Endothelial cell of umbilical vein (primary cell): Measurements from ENCODE around the gene GRM4. TPM values are rescaled to one million over a fixed set of nuclear protein-coding genes. Genes with fewer than 3 reads are reported as not detected.

Source experiments
- BruUV-seq: library from RNA; stranded (reverse); fragments of 400-500 nt; replicated peaks from 2 replicates; lab custom pipeline; 2021; lab: Mats Ljungman, UMichigan
- CTCF ChIA-PET: fragments of 300-600, 350-600 bp; sonication (Branson Sonifier 250); formaldehyde crosslinking; loops from one replicate; lab custom pipeline; 2021; ENCODE audit warnings: antibody characterized with exemption, inconsistent platforms; lab: Charles Lee
- POLR2A ChIA-PET: fragments of 300-600, 350-600 bp; sonication (Branson Sonifier 250); formaldehyde crosslinking; loops from one replicate; lab custom pipeline; 2021; ENCODE audit warnings: antibody characterized with exemption, inconsistent platforms; lab: Charles Lee
- DNase-seq: peaks from one replicate; pipeline ENCODE4 v3.0.0-alpha.2; 2011; ENCODE audit warnings: low read depth, low spot score
- FAIRE-seq: peaks from 2 replicates; lab custom pipeline; 2011; peaks lifted over from hg19 to GRCh38; lab: Jason Lieb, UNC
- H2AFZ ChIP-seq: 2 replicates; pipeline ENCODE4 v1.6.0; 2012; ENCODE audit warnings: low read depth, low read length, control low read depth, inconsistent platforms
- H3K27ac ChIP-seq: 2 replicates; pipeline ENCODE4 v1.5.1; 2011; ENCODE audit warnings: low read depth, mild to moderate bottlenecking, control low read depth, low read length, moderate library complexity; ENCODE audit not compliant: insufficient read depth
- H3K27me3 ChIP-seq, 2 experiments: 2 replicates each; pipeline versions ENCODE4 v1.6.0 to v1.6.1; 2011; ENCODE audit warnings: low read length in 2 of 2, mixed read lengths in 1 of 2; ENCODE audit not compliant: control insufficient read depth in 2 of 2, insufficient read depth in 2 of 2
- H3K36me3 ChIP-seq, 2 experiments: 2 replicates in 1 of 2; 3 replicates in 1 of 2; pipeline ENCODE4 v1.5.1; 2011; ENCODE audit warnings: low read length in 2 of 2, mild to moderate bottlenecking in 1 of 2, moderate library complexity in 1 of 2; ENCODE audit not compliant: control insufficient read depth in 2 of 2, insufficient read depth in 2 of 2; ENCODE audit errors: extremely low read depth in 1 of 2
- H3K4me1 ChIP-seq: 3 replicates; pipeline ENCODE4 v1.5.1; 2011; ENCODE audit warnings: mild to moderate bottlenecking, low read length; ENCODE audit not compliant: control insufficient read depth, insufficient read depth; ENCODE audit errors: extremely low read depth
- H3K4me2 ChIP-seq: 2 replicates; pipeline ENCODE4 v1.6.1; 2011; ENCODE audit warnings: low read length, control low read depth, mixed read lengths; ENCODE audit not compliant: insufficient read depth
- H3K4me3 ChIP-seq, 3 experiments: fragments of 200-600 bp in 1 of 3; sonication (generic), shearing (Covaris generic) in 1 of 3; replicated peaks in 1 of 3; 2 replicates each; pipeline ENCODE4 v1.5.1; 2011 to 2016; ENCODE audit warnings: control low read depth in 3 of 3, low read length in 3 of 3, mild to moderate bottlenecking in 2 of 3, inconsistent platforms in 1 of 3, low read depth in 1 of 3, moderate library complexity in 1 of 3; ENCODE audit not compliant: insufficient read depth in 1 of 3
- H3K79me2 ChIP-seq: 2 replicates; pipeline ENCODE4 v1.6.0; 2012; ENCODE audit warnings: low read length, inconsistent platforms; ENCODE audit not compliant: control insufficient read depth, insufficient read depth
- H3K9ac ChIP-seq: replicated peaks from 2 replicates; pipeline ENCODE3; 2011; ENCODE audit warnings: low read length, control low read depth; ENCODE audit not compliant: insufficient read depth; ENCODE audit errors: extremely low read depth
- H3K9me1 ChIP-seq: replicated peaks from 3 replicates; pipeline ENCODE4 v1.6.0; 2011; ENCODE audit warnings: mild to moderate bottlenecking, low read length; ENCODE audit not compliant: control insufficient read depth, insufficient read depth; ENCODE audit errors: extremely low read depth
- H3K9me3 ChIP-seq: replicated peaks from 2 replicates; pipeline ENCODE4 v1.5.1; 2012; ENCODE audit warnings: low read length, inconsistent platforms; ENCODE audit not compliant: control insufficient read depth, insufficient read depth
- H4K20me1 ChIP-seq: replicated peaks from 2 replicates; pipeline ENCODE3; 2011; ENCODE audit warnings: mild to moderate bottlenecking, low read length; ENCODE audit not compliant: control insufficient read depth, insufficient read depth; ENCODE audit errors: extremely low read depth
- EZH2 ChIP-seq: IDR thresholded peaks from 2 replicates; pipeline ENCODE4 v1.6.1; 2012; ENCODE audit warnings: borderline replicate concordance, low read depth, mild to moderate bottlenecking, moderate library complexity, low read length, inconsistent platforms; ENCODE audit not compliant: severe bottlenecking
- FOS ChIP-seq: IDR thresholded peaks from 2 replicates; pipeline ENCODE4 v1.6.1; 2011; ENCODE audit warnings: mild to moderate bottlenecking, low read length, moderate library complexity, borderline replicate concordance; ENCODE audit not compliant: insufficient read depth
- GATA2 ChIP-seq: IDR thresholded peaks from 2 replicates; pipeline ENCODE4 v1.7.0; 2011; ENCODE audit warnings: low read depth, mild to moderate bottlenecking, moderate library complexity, mixed read lengths, low read length; ENCODE audit not compliant: insufficient read length, insufficient read depth
- JUN ChIP-seq: IDR thresholded peaks from 2 replicates; pipeline ENCODE4 v1.6.1; 2011; ENCODE audit warnings: borderline replicate concordance, low read depth; ENCODE audit not compliant: insufficient read length, insufficient read depth
- MYC ChIP-seq: IDR thresholded peaks from one replicate; pipeline ENCODE4 v1.6.1; 2011; ENCODE audit warnings: mild to moderate bottlenecking, low read depth, low read length
- POLR2A ChIP-seq: IDR thresholded peaks from 2 replicates; pipeline ENCODE4 v1.6.1; 2012; ENCODE audit warnings: low read depth, mild to moderate bottlenecking, control low read depth, low read length
- POLR2AphosphoS5 ChIP-seq: IDR thresholded peaks from 2 replicates; pipeline ENCODE4 v1.6.1; 2012; ENCODE audit warnings: low read depth, mild to moderate bottlenecking, control low read depth, low read length, moderate library complexity; ENCODE audit not compliant: insufficient read depth
- dilution Hi-C: fragments of 300-500 bp; cut with MboI; formaldehyde crosslinking; loops from one replicate; pipeline ENCODE4 v1.15.0; 2019; ENCODE audit warnings: low sequenced_read_pairs; ENCODE audit not compliant: extremely low pct_ligation_motif_present
- intact Hi-C: fragments of 100-400 bp; cut with micrococcal nuclease; formaldehyde crosslinking; loops from one replicate; pipeline ENCODE4 v1.10.0; 2022
- polyA plus RNA-seq, 4 experiments: library from polyadenylated mRNA; depleted of rRNA in 3 of 4; stranded (reverse) in 3 of 4; unstranded in 1 of 4; fragments of >200 nt; gene quantifications; 2 replicates each; pipeline versions ENCODE4 v1.2.1 to v1.2.3, GENCODE V29; 2011 to 2012; ENCODE audit warnings: missing spikeins in 1 of 4
- total RNA-seq: library from RNA; stranded (reverse); gene quantifications from 2 replicates; pipeline ENCODE4 v1.2.3, GENCODE V29; 2021
- TF ChIP-seq, protein P1 (sequence below), 2 donors: IDR thresholded peaks; 1 replicate in 1 of 2; 2 replicates in 1 of 2; pipeline ENCODE4 v1.5.1; 2011; ENCODE audit warnings: low read length in 2 of 2, mild to moderate bottlenecking in 2 of 2, moderate library complexity in 2 of 2, control low read depth in 1 of 2, inconsistent platforms in 1 of 2, low read depth in 1 of 2; ENCODE audit not compliant: insufficient read depth in 1 of 2; ENCODE audit errors: extremely low read depth in 1 of 2
- TF ChIP-seq, protein P2 (sequence below): IDR thresholded peaks from 2 replicates; pipeline ENCODE4 v1.6.1; 2011; ENCODE audit not compliant: insufficient read depth, insufficient read length

The GRM4 gene
- total and polyA plus RNA-seq, 2 donors (not counting 3 experiments of a cell fraction or from before 2014, with no cell fraction given), result 0.03 TPM; not detected in 1

DNA sequence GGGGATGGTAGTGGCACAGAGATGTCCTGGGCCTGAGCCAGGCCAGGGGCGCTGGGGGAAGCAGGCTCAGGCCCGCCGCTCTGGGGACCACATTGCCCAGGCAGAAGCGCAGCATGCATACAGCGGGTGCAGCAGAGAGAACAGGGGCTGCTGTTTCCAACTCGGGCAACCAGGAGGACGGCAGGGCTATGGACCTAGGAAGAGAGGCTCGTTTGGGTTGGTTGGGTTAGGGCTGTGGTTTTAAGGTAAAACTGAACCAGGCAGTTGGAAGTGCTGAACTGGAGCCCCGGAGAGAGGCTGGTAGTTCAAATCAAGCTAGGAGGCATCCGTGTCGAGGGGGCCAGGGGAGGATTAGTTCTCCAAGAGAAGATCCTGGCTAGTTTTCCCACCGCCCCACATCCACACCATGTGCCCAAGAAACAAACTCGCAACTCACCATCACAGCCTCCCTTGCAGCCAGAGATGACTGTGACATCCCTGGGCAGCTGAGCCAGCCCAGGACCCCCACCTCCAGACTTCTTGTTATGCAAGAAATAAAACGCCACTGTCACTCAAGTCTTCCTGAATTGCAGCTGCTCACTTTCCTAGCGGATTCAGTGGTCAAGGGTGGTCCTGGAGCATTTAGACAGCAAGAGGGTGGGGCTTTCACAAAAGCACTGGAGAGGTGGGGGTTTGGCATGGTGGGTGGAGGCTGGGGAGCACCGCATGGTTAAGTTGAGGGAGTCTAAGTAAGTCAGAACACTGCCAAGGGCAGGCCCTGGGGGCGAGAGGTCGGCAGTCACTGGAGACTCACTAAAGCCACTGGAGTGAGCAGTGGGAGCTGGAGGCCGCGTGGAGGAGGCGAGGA is 161.2 kb downstream of the GRM4 start:
- Histone ChIP-seq H3K27ac (no peak overlapping the region), H3K9me1 (no peaks in the 10 kb centered on the region), H3K9ac (no peak overlapping the region), H3K4me1 (no peaks in the 10 kb centered on the region), H4K20me1 (no peaks in the 10 kb centered on the region), H3K36me3 (no peaks in the 10 kb centered on the region), H3K4me3 (no peak overlapping the region), H3K4me2 (no peak overlapping the region), H3K79me2 (no peaks in the 10 kb centered on the region), H2AFZ (no peak overlapping the region), H3K27me3 (peaks cover 0 to 4% of the 10 kb centered on the region in 2 experiments), H3K9me3 (no peaks in the 10 kb centered on the region)
- TF ChIP-seq POLR2AphosphoS5 (no peak), POLR2A (no peak), FOS (no peak), GATA2 (no peak), JUN (no peak), MYC (no peak), EZH2 (no peak)
- TF ChIP-seq, protein P1, sequence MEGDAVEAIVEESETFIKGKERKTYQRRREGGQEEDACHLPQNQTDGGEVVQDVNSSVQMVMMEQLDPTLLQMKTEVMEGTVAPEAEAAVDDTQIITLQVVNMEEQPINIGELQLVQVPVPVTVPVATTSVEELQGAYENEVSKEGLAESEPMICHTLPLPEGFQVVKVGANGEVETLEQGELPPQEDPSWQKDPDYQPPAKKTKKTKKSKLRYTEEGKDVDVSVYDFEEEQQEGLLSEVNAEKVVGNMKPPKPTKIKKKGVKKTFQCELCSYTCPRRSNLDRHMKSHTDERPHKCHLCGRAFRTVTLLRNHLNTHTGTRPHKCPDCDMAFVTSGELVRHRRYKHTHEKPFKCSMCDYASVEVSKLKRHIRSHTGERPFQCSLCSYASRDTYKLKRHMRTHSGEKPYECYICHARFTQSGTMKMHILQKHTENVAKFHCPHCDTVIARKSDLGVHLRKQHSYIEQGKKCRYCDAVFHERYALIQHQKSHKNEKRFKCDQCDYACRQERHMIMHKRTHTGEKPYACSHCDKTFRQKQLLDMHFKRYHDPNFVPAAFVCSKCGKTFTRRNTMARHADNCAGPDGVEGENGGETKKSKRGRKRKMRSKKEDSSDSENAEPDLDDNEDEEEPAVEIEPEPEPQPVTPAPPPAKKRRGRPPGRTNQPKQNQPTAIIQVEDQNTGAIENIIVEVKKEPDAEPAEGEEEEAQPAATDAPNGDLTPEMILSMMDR (IDR thresholded peaks at IDR 0.05; ENCODE audit: extremely low read depth in 1 of 2, insufficient read depth in 1 of 2, low read depth in 1 of 2, low read length in 2 of 2), result no peak
- TF ChIP-seq, protein P2, sequence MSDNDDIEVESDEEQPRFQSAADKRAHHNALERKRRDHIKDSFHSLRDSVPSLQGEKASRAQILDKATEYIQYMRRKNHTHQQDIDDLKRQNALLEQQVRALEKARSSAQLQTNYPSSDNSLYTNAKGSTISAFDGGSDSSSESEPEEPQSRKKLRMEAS, result no peak
- DNase-seq (no peak), FAIRE-seq (no peak)
- ChIA-PET CTCF (no interaction called here), POLR2A (no interaction called here)
- dilution Hi-C loops, result no loop called here
- no TSS peak for BruUV-seq
- intact Hi-C loops, result no loop called here
